ENCODE measurements around the gene PCDH9. TPM values are rescaled to one million over a fixed set of nuclear protein-coding genes. Genes with fewer than 3 reads are reported as not detected.

Gene PCDH9
- total RNA-seq, 2 donors from 2014 or later: 0.95 to 1.8 TPM

DNA sequence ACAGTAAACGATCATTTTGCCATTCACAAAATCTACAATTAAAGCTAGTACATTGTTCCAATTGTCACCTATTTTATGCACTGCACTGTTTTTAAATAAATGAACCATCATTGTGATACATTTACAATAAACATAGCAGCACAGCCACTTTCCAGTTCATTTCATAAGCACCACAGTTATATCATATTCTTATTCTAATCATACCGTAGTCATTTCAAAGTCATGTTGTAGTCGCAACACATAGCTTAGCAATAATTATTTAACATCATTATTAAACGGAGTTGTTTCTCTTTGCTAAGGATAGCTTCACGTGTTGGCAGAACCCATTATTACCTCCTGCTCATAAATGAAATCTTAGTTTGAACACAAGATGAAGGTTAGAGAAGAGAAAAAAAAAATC is 2.2 kb upstream of the PCDH9 start:
- Mint-ChIP-seq H3K4me1 (peaks cover 34% of the 10 kb centered on the region), H3K36me3 (ENCODE audit: low read depth) (no peaks in the 10 kb centered on the region), H3K27ac (no peak overlapping the region), H3K27me3 (ENCODE audit: insufficient read depth) (peaks cover 5% of the 10 kb centered on the region), H3K9me3 (no peaks in the 10 kb centered on the region), H3K4me3 (no peak overlapping the region)
- Histone ChIP-seq H3K27me3 (ENCODE audit: control insufficient read depth, insufficient read depth, low read length, poor library complexity, severe bottlenecking) (peaks cover 25% of the 10 kb centered on the region), H3K36me3 (ENCODE audit: control insufficient read depth, insufficient read depth, low read length) (no peaks in the 10 kb centered on the region), H3K4me3 (ENCODE audit: low read length) (no peak overlapping the region), H3K9ac (ENCODE audit: extremely low read depth, low read length, poor library complexity, severe bottlenecking) (no peak overlapping the region), H3K4me1 (ENCODE audit: control insufficient read depth, insufficient read depth, low read length) (peaks cover 8% of the 10 kb centered on the region), H3K27ac (ENCODE audit: low read depth, low read length) (no peak overlapping the region), H3K9me3 (ENCODE audit: control insufficient read depth, low read length) (no peaks in the 10 kb centered on the region)
- DNase-seq: no peak
- TF ChIP-seq, protein P1, sequence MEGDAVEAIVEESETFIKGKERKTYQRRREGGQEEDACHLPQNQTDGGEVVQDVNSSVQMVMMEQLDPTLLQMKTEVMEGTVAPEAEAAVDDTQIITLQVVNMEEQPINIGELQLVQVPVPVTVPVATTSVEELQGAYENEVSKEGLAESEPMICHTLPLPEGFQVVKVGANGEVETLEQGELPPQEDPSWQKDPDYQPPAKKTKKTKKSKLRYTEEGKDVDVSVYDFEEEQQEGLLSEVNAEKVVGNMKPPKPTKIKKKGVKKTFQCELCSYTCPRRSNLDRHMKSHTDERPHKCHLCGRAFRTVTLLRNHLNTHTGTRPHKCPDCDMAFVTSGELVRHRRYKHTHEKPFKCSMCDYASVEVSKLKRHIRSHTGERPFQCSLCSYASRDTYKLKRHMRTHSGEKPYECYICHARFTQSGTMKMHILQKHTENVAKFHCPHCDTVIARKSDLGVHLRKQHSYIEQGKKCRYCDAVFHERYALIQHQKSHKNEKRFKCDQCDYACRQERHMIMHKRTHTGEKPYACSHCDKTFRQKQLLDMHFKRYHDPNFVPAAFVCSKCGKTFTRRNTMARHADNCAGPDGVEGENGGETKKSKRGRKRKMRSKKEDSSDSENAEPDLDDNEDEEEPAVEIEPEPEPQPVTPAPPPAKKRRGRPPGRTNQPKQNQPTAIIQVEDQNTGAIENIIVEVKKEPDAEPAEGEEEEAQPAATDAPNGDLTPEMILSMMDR (conservative IDR thresholded peaks at IDR 0.05): no peak
- 94 to 100% methylated on average over 2 to 4 of the region's 5 CpGs for WGBS, 2 experiments (ENCODE audit: insufficient coverage in 1 of 2, insufficient read length in 1 of 2)

DNA sequence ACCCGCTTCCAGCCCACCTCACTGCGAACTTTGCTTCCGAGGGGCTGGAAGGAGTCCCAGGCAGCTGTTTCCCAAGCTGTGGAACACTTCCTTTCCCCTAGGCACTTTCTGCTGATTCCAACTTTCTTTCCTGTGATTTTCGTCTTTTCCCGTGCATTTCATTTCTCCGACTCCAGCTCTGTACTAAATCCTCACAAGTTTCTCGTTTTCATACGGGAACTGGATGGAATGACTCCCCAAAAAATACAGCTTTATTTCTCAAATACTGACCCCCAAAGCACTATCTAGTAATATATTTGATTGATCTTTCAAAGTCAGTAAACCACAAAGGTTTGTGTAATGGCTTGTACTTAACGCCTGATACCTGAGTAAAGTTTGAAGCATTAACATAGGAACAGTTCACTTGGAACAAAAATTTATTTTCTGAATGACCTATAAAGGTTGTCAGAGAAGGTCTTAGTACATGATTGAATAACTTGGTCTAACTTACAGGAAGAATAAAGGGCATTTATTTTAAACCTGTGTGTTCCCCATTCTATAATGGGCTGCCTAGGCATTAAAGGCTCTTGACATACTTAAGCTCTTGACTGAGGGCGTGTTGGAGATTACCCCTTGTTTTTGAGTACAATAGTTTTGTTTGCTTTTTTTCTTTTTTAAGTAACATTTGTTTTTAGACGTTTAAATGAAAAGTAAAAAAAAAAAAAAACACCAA is 1.3 kb upstream of the PCDH9 start:
- no peaks in the 10 kb centered on the region for H3K36me3 ChIP-seq (ENCODE audit: control insufficient read depth, insufficient read depth, low read length)
- Mint-ChIP-seq H3K4me1 (peaks cover 28% of the 10 kb centered on the region), H3K36me3 (ENCODE audit: low read depth) (no peaks in the 10 kb centered on the region), H3K27me3 (ENCODE audit: insufficient read depth) (peaks cover 12% of the 10 kb centered on the region), H3K4me3 (no peak overlapping the region), H3K9me3 (no peaks in the 10 kb centered on the region), H3K27ac (peak overlapping the region; percentile 53)
- no peaks in the 10 kb centered on the region for H3K9me3 ChIP-seq (ENCODE audit: control insufficient read depth, low read length)
- peaks cover 8% of the 10 kb centered on the region for H3K4me1 ChIP-seq (ENCODE audit: control insufficient read depth, insufficient read depth, low read length)
- H3K27me3 ChIP-seq (ENCODE audit: control insufficient read depth, insufficient read depth, low read length, poor library complexity, severe bottlenecking): peaks cover 34% of the 10 kb centered on the region
- no peak overlapping the region for H3K27ac ChIP-seq (ENCODE audit: low read depth, low read length)
- peak overlapping the region; percentile 96 for H3K4me3 ChIP-seq (ENCODE audit: low read length)
- TF ChIP-seq, protein P1 (conservative IDR thresholded peaks at IDR 0.05): no peak
- DNase-seq: no peak
- 0 to 5% methylated on average over 6 to 10 of the region's 11 CpGs for WGBS, 2 experiments (ENCODE audit: insufficient coverage in 1 of 2, insufficient read length in 1 of 2)
- peak overlapping the region; percentile 56 for H3K9ac ChIP-seq (ENCODE audit: extremely low read depth, low read length, poor library complexity, severe bottlenecking)

DNA sequence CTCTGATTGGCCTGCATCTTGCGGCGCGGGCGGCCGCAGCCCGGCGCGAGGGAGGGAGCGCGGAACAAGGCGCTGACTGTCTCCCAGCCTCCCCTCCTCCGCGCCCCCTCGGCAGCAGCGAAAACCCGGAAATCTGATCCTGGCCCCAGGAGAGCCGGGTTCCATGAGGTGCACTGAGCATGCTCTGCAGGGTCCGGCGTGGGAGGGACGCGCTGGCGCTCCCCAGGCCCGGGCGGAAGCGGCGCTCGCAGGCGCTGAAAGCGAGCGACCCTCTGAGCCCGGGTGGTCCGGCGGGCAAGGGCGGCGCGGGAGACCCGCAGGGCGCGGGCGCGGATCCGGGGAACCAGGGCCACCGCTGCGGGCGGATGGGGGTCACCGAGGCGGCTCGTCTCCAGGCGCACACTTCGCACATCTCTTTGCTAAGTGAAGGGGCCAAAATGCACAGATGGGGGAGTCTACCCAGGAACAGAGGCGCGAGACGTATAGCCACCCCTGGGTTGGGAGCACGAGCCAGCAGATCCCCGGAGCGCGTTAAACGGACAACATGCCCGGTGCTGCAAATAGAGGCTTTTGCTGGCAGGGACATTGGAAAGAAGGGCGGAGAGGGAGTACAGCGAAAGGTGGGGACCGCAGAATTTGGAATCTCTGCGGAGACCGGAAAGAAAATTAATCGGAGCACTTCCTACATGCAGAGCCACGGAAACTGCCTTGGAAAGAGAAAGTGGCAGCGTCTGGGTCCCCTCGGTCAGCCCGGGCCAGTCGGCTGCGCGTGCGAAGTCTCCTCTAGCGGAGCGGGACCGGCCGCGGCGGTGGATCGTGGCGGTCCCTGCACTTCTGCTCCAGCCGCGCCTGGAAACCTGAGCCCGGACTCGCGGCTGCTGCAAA is 510 bp upstream of the PCDH9 start:
- H3K27me3 Mint-ChIP-seq (ENCODE audit: insufficient read depth): peaks cover 16% of the 10 kb centered on the region
- H3K36me3 ChIP-seq (ENCODE audit: control insufficient read depth, insufficient read depth, low read length): no peaks in the 10 kb centered on the region
- H3K4me1 Mint-ChIP-seq: peaks cover 23% of the 10 kb centered on the region
- H3K27me3 ChIP-seq (ENCODE audit: control insufficient read depth, insufficient read depth, low read length, poor library complexity, severe bottlenecking): peaks cover 42% of the 10 kb centered on the region
- peak; percentile 99 for DNase-seq
- no peaks in the 10 kb centered on the region for H3K36me3 Mint-ChIP-seq (ENCODE audit: low read depth)
- WGBS, 2 experiments (ENCODE audit: insufficient coverage in 1 of 2, insufficient read length in 1 of 2): 0 to 1% methylated on average over 27 to 86 of the region's 86 CpGs
- no peaks in the 10 kb centered on the region for H3K9me3 ChIP-seq (ENCODE audit: control insufficient read depth, low read length)
- H3K9ac ChIP-seq (ENCODE audit: extremely low read depth, low read length, poor library complexity, severe bottlenecking): peak overlapping the region; percentile 56
- peaks cover 8% of the 10 kb centered on the region for H3K4me1 ChIP-seq (ENCODE audit: control insufficient read depth, insufficient read depth, low read length)
- no peak overlapping the region for H3K4me3 Mint-ChIP-seq
- peak overlapping the region; percentile 96 for H3K4me3 ChIP-seq (ENCODE audit: low read length)
- H3K27ac Mint-ChIP-seq: peak overlapping the region; percentile 92
- no peaks in the 10 kb centered on the region for H3K9me3 Mint-ChIP-seq
- H3K27ac ChIP-seq (ENCODE audit: low read depth, low read length): peak overlapping the region; percentile 21
- TF ChIP-seq, protein P1 (conservative IDR thresholded peaks at IDR 0.05): no peak
